Activated CD4-positive, alpha-beta T cell treated with anti-CD3 and anti-CD28 coated beads, Interleukin-2, amount 50 U/mL, for 48 hours (primary cell): Measurements from ENCODE around the gene VSIG2.
"Not testable (repeated sequence)": the region's sequence is repeated elsewhere in the genome, so short reads cannot be mapped to it uniquely, and the experiment has no call there.

ENCODE experiments used
- DNase-seq, 2 experiments: peaks; one replicate each; pipeline ENCODE4 v3.0.0-alpha.2; 2020

The VSIG2 gene, protein sequence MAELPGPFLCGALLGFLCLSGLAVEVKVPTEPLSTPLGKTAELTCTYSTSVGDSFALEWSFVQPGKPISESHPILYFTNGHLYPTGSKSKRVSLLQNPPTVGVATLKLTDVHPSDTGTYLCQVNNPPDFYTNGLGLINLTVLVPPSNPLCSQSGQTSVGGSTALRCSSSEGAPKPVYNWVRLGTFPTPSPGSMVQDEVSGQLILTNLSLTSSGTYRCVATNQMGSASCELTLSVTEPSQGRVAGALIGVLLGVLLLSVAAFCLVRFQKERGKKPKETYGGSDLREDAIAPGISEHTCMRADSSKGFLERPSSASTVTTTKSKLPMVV

DNA sequence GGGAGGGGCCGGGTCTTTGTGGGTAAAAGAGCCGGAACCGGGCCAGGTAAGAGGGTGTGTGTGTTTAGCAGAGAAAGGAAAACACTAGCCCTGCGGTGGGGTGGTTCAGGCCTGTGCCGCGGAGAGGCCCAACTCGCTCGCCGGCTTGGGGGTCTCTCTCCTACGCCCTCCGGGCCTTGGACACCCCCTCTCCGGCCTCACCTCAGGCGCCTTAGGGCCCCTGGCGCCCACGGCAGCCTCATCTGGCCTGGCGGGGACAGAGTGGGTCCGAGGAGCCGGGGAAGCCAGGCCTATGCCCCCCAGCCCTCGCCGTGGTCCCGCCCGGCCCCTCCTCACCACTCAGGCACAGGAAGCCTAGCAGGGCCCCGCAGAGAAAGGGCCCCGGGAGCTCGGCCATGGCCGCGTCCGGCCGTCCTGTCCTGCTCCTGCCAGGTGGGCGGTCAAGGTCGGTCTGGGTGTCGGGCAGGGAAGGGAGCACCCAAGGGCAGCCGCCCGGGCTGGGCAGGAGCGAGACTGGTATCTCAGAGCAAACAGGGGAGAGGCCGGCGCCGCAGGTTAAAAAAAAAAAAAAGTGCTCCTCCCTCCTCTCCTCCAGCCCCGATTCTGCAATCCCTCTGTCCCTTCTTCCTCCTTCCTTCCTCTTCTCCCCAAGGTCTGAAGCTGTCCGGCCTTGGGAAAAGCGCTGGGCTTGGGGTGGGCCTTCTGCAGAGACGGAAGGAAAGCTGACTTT, at the start of gene VSIG2:
TSS of gene VSIG2 (minus strand) at position 515 of the 730 bp plus-strand sequence. CDS start at position 397, 118 bp downstream.
- no peak for DNase-seq

DNA sequence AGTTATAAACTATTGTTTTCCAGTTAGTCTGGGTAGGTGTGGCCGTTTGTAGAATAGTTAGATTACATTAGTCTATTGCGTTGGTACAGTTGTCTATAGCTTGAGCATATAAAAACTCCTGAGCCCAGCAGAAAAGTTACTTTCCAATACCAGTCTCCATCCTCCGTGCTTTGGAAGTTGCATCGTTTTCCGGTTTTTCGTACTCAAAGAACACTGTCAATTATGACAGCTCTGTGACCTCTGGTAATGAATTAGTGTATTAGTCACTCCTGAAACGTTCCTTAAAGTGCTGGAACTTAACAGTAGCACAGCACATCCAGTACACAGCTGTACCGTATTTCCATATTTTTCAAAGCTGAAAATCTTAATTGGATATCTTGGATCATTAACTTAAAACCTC, 49.0 kb upstream of the VSIG2 start:
- DNase-seq: no peak

DNA sequence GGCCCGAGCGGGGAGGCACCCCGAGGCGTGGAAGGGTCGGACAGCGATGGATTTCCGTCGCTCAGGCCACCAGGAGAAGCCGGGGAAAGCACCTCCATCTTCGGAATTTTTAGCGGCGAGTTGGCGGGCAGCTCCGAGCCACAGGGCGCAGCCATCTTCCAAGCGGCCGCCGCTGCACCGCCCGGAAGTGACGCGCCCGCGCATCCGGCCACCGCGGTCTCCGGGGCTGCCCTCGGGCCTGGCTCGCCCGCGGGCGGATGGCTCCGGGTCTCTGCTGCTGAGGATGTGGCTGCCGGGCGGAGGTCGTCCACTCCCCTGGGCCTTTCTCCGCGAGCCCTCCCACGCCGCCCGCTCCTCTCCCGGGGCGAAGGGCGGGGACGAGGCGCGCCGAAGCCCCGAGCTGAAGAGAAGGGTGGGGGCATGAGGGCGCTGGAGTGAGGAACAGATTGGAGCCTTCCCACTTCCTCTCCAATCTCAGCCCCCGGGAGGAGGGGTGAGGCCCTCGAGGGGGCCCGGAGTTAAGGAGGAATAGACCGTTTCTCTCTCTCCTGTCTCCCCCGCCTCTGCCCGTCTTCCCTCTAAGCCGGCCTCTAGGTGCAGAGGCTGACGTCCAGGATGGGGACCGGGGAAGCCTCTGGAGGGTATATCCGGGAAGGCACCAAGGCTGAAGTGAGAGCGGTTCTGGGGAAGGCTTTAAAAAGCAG, 48.3 kb upstream of the VSIG2 start, which contains the start of gene MSANTD2:
TSS of gene MSANTD2 (minus strand) at position 181 of the 704 bp plus-strand sequence. CDS start at position 155, 26 bp downstream.
- DNase-seq: peak; percentile 80 to 84

DNA sequence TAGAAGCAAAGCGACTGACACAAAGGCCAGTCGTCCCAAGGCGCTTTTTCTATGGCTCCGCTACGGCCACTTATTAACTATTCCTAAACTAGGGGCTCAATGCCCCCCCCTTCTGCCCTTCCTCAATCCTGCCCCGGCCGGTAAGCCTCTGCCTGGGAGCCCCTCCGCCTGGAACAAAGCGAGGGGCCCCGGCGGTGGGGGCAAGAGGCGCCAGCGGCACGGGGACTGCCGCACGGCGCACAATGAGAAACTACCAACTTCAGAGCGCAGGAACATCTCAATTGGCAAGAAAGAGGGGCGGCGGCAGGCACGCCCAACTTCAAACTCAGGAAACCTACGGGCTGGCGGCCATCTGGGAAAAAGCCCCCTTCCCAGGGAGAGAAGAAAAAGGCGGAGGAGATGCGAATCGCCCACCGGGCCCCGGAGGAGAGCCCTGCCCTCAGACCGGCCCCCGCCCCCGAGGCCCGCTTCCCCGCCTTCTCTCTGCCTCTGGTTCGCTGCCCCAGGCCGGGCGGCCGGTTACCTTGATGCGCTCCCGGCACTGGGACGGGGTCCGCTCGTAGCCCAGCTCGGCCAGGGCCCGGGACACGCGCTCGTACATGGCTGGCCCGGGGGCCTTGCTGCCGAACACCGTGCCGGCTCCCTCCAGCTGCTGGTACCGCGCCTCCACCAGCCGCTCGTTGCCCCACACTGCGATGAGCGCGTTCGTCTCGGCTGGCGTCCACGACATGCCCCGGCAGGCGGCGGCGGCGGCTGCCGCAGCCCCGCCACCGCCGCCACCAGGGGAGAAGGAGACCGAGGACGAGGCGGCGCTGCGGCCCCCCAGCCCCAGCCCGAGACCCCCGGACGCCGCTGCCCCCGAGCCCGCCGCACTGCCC, 47.5 kb upstream of the VSIG2 start:
- peak; percentile 38 to 56 for DNase-seq

DNA sequence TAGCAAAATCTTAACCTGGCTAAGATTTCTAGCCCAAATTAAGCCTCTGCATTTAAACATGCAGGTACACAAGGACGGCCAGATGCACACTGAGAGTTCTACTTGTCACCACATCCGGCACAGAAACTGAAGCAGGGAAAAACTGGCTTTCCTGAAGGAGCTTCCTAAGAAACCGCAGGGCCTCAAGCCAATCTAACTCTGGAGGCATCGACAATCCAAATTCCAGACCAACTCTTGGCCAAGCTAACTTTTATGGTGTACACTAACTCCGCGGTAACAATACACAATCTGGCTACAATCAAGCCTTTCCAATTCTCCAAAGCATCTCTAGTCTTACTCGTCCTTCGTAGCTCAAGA, 46.9 kb upstream of the VSIG2 start:
- DNase-seq: peak in 1 of 2 experiments; percentile 15

DNA sequence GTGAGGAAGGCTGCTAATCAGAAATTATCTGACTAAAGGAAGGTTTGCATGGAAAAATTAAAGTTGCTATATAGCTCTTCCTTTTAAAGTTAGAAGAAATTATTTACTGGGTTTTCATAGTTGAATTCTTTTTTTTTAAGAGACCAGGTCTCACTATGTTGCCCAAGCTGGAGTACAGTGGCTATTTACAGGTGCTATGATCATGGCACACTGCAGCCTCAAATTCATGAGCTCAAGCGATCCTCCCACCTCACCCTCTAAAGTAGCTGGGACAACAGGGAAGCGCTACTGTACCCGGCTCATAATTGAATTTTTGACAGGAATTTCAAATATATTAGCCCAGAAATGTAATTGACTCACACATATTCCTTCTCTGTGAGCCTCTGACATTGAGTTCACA, 44.3 kb upstream of the VSIG2 start:
- DNase-seq: no peak

DNA sequence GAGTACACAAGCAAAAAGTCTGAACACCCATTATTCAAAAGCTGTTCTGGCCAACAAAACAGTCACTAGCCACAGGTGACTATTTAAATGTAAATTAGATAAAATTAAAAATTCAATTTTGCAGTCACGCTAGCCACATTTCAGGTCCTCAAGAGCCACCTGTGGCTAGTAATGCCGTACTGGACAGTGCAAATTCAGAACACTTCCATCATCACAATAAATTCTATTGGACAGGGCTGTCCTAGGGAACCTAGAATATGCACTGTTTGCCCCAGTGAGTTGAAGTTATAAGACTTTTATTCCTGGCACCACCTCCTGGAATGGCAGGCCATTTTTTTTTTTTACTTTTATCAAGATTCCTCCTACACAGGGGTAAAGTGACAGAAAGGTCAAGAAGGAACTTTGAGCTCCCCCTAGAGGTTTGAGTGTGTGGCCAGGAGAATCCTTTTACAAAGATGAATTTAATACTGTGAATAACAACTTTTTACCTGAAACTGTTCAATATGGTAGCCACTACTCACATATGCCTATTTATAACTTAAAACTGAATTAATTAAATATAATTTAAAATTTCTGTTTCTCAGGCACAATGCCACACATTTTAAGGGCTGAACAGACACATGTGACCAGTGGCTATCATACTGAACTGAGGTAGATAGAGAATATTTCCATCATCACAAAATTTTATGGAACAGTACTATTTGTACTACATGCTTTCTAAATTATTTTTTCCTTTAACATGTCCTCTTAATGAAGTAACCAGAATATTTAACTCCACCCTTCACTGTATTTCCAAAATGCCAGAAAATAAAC, 41.6 kb upstream of the VSIG2 start:
- DNase-seq: peak in 1 of 2 experiments; percentile 18

DNA sequence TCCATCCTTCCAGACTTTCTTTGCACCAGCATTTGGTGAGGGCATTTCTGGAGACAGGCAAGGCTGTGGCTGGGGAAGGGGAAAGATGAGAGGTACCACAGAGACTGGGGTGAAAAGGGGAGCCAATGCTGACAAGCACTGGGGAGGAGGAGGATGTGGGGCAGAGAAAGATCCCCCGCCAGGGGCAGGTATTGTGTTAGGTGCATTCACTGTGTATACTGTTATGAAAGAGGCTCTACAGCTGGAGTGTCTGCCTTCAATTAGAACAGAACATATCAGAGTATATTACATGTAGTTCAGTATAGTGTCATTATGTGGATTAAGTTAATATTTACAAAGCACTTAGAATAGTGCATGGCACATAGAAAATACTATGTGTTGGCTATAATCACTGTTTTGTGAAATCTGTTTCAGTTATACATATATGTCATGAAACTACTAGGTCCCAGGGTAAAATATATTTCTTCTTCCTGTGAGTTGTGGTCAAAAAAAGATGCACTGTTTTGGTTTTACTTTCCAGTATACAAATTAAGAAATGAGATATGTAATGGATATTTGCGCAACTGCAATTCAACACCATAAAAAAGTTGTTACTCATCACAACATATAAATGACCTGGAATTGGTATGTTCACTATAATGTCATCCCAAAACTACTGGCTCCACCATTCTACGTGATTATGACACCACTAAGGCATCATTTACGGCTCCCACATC, 39.7 kb upstream of the VSIG2 start:
- no peak for DNase-seq

DNA sequence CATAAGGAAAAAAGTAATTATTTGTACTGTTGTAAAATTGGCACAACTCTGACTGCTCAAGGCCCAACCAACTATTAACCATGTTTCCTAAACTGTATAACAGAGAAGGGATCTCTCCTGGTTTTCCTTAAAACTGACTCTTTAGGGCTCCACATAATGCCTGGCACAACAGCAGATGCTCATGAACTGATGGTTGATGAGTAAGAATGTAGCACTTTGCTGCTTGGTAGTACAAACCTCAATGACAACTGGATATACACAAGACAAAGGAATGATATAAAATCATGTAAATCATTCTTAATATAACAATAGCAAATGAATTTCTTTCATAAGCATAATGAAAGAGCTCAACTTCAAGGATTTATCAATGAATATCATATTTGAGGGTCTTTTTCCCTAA, 36.5 kb upstream of the VSIG2 start:
- DNase-seq: no peak

DNA sequence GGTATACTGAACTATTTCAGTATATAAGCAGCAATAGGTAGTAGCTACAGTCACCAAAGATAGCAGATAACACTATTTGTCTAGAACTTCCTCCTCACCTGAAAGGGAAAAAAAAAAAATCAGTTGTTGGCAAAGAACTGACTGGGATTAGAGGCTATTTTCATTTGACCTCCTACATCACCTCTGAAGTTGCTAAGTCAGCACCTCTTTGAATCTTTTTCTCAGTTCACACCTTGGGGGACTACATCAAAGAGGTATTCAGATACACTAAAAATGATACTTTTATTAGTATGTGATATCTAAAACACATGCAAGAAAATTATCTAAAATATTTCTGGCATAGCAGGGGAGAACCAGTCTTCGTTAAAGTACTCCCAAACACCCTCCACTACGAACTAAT, 32.0 kb upstream of the VSIG2 start:
- no peak for DNase-seq

DNA sequence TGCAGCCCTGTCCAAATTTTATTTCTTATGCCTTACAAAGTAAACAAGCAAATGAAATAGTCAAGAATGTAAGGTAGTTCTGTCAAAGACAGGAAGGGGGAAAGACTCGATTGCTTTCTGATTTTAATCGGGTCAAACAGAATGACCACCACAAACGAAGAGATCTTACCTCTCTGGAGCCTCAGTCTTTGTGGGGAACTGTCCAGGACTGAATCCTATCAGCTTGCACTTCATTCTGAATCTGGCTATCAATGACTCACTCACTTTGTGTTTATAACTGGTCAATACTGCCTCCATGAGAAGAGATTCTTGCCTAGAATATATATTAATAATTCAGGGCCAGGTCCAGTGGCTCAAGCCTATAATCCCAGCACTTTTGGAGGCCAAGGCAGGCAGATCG, 30.9 kb upstream of the VSIG2 start:
- no peak for DNase-seq

DNA sequence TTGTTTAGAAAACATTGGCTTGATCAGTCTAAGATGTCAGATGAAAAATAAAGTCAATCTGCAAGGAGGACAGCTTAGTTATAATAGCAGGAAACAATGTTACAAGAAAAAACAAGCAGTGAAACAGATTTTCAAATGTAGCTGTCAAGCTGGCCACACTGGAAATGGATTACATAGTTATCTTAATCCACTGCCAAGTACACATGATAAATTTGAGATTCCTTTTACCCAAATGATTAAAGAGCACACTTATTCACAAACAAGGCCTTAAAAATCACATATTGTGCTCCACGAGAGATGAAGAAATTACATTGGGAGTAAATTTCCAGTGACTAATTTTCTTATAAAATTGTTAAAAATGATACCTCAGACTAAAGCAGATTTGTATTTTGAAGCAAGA, 27.5 kb upstream of the VSIG2 start:
- no peak for DNase-seq

DNA sequence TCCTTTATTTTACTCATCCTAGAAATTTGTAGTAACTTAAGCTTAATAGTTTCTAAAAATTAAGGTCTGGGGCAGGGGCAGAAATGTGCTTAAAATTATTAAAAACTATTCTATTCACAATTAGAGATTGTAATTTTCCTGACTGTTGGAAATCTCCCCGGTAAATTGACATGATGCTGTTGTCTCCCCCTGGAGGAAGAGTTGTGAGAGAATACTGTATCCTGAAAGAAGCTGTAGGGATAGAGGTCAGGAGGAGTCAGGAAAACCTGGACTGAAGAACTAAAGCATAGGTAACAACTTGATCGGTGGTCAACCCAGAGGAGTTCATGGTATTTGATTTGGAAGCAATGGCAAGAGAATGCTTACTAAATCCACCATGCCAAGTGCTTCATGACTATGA, 26.2 kb upstream of the VSIG2 start:
- no peak for DNase-seq

DNA sequence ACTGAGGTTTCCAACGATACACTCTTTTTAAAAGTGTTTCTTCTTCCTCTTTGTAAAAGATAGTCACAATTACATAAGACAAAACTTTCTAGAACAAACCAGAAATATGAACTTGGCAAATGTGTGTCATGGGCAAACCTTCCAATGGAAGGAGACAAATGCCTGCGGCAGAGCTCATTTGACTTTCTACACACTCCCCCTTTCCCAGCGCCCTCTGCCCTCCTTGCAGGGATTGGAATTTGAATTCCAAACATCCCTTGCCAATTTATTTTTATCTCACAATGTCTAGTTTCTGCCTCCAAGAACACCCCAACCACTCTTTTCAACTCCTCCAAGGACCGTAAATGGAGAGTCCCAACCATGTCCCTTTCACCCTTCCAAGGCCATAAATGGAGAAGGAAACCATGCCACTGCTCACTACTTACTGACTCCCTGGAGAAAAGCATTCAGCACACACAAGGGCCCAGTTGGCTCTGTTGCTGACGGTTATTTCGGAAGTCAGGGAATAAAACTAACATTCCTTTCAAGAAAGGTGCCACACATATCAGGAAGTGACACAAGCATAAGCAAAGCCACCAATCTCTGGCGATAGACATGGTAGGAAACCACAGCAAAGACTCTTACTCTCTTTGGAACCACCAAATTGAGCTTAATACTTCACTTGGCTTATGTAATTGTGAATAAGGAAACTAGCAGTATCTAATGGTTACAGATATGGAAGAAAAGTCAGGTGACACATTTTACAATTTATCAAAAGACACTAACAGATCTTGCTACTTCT, 25.0 kb upstream of the VSIG2 start:
- no peak for DNase-seq

DNA sequence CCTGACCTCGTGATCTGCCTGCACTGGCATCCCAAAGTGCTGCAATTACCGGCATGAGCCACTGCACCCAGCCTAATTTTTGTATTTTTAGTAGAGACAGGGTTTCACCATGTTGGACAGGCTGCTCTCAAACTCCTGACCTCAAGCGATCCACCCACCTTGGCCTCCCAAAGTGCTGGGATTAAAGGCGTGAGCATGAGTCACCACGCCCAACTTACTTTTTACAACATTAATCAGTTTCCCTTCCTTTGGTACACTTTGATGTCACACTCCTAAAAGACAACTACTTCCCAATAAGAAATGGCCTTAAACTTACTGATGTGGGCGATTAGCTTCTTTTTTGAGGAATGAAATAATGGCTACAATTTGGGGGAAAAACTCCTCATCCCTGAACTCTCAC, 18.9 kb upstream of the VSIG2 start:
- DNase-seq: not testable (repeated sequence)

DNA sequence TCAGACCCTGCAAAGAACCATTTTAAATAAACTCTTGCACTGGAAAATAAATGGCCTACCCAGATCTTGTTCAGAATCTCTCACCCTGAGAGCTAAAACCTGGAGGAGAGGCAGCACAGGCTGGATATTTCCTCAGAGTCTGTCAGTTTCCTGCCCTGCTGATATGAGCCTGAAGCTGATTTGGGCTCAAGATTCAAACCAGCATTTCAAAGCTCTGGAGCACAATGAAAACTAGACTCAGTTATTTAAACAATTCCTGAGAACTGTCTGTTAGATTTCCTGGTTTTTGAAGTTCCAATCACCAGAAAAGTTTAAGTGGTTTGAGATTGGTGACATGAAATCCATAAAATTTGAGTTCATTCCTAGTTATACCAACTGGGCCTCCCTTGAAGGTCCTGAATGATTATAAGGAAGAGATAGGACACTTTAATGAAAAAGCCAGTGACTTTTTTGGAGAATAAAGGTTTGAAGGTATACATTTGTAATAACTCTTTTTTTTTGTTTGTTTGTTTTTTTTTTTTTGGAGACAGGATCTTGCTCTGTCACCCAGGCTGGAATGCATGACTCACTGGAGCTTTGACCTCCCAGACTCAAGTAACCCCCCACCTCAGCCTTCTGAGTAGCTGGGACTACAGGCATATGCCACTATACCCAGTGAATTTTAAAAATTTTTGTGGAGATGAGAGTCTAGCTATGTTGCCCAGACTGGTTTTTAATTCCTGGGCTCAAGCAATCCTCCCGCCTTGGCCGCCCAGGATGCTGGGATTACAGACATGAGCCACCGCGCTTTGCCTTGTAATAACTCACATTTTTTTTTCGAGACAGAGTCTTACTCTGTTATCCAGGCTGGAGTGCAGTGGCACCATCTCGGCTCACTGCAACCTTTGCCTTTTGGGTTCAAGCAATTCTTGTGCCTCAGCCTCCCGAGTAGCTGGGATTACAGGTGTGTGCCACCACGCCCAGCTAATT, 18.0 kb upstream of the VSIG2 start:
- no peak for DNase-seq

DNA sequence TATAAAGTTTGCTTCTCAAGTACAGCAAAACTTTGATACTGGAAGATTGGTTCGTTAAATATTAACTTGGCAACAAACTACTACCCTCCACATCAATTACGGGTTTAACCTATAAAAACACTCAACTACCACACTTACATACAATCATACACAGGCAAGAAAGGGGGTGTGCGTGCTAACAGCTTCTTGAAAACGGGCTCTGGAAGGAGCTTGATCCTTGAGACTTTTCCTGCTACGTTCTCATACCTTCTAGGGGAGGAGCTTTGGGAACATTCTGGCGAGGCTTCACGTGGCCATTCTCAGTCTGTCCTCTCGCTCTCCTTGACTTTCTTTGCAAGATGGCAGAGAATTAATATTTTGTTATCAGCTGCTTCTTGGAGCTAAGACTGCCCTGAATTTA, 16.9 kb upstream of the VSIG2 start:
- no peak for DNase-seq

DNA sequence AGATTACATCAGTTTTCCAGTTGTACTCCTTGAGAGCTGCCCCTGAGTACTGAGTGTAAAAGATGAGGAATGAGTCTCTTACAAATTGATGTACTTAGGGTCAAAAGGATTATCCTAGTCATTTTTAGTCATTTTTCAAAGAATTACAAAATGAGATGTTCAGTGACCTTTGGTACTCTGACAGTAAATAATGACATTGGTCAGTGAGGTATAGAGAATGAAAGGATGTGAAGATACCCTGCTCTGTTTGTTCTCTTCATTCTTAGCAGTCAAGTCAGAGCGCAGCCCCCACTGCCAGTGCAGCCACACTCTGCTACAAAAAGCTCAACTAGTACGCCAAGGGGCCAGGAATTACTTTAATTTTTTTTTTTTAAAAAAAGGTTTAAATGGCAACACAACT, 14.1 kb upstream of the VSIG2 start:
- DNase-seq: no peak
